IPS DF 4.7 (cell line): ENCODE results near the gene MYOM1.

Source experiments
- DNase-seq: peaks from one replicate; pipeline ENCODE4 v3.0.0-alpha.2; 2013; ENCODE audit warnings: low spot score; ENCODE audit errors: extremely low read depth

Gene MYOM1

DNA sequence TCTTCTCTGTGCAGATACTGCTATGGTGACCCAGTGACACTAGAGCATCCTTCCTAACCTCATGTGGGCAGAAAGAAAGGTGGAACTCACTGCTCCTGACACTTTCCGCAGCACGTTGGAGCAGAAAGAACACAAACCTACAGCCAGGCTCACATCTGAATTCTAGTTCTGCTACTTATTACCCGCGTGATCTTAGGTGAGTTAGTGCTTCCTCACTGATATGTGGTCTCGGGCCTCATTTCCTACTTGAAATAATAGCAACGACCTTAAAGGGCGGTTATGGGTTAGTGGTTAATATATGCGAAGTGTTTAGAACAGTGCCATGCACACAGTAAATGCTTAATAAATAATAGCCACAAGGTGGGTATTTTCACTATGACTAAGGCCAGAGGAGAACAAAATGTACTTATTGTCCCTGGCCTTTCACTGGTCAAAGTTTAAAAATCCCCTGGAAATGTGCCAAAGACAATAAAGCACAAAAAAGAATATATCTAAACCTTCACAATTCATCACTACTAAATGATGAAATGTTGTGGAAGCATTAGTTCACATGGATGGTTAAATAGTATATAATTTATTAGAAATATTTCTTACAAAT lies 66.6 kb downstream of the MYOM1 start:
- DNase-seq: no peak

DNA sequence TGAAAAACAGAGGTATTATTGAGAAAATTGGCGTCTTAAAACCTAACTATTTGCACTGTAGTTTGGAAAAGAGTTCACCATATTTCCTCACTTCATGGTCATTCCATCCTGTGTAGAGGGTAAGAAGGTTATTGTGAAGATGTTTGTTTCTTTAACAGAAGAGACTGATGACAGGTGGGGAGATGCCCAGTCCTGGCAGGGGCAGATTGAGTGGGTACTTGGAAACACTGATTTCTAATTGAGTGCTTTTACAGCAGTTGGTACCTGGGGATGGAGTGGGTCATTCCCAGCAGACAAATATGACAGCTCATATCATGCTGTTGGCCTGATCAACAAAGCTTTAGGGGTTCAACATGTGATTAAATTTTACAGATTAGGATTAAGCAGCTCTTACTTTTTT lies 67.5 kb downstream of the MYOM1 start:
- no peak for DNase-seq

DNA sequence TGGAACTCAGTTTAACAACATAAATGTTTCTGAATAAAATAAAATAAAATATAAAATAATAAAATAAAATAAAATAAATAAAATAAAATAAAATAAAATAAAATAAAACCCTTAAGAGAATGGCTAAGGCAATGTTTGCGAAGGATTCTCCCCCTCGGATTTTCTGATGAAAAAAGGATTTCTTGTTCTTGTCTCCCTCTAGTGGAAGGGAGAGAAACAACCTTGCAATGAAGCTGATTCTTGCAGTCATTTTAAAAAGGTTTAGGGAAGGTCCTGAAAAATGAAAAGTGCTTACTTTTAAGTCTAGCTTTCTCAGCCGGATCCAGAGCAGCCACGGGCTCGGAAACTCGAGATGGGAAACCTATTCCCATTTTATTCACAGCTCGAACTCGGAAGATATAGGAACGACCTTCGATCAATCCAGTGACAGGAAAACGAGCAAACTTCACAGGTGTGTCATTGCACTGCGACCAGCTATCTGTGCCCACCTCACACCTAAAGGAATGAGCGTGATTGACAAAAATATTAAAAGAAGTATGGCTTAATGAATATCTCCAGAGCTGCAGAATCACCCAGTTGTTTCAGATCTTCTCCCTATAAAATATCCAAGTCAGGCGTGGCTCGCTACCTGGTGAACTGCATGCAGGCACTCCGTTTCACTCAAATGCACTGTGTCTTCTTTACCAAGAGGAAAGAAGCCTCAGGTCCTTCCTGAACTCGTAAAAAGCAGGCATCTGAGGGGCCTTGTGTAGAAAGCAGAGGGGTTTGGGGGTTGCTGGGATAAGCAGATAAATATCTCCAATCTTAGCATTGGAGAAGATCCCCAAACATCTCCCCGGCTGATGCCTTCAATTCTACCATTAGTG lies 68.1 kb downstream of the MYOM1 start:
- DNase-seq: peak; percentile 7

DNA sequence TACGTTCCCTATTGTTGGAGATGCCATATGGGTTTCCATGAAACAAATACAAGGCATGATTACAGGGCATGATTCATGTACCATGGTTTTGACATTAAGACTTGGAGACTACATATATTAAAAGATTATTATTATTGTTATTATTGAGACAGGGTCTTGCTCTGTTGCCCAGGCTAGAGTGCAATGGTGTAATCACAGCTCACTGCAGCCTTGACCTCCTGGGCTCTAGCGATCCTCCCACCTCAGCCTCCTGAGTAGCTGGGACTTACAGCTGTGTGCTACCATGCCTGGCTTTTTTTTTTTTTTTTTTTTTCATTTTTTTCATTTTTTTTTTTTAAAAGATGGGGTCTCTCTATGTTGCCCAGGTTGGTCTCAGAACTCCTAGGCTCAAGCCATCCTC lies 69.1 kb downstream of the MYOM1 start:
- no peak for DNase-seq

DNA sequence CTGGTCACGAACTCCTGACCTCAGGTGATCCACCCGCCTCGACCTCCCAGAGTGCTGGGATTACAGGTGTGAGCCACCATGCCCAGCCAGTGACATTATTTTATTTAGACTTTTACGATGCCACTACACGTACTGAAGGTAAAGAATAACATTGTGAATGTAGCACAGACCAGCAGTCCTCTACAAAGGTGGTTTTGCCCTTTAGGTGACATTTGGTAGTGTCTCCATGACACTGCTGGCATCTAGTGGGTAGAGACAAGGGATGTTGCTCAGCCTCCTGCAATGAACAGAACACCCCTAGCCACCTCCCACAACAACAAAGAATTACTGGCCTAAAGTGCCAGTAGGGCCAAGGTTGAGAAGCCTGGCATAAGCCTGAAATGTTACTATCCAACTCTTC lies 69.5 kb downstream of the MYOM1 start:
- no peak for DNase-seq

DNA sequence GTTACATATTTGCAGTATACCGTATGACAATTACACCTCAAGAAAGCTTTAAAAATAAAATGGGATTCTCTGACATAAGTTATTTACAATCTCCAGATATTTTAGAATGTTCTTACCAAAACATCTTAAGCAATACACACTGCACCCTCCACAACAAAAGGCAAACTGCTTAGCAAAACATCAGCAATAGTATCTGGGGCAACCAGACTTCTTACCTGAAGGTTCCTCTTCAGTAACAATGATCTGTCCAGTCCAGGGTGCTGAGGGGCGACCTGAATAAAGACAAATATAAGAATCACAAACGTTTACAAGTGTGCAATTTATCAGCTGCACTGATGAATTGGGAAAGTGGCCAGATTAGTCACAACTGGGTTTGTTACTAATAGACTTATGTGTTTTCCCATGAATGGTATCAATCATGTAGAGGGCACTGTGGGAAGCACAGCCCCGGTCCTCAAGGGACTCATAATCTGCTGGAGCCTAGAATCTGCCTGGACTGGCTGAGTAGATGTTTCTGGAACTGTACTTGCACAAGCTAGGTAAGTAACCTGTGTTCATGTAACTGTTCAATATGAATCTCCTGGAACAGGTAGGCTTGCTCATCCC lies 70.7 kb downstream of the MYOM1 start:
- no peak for DNase-seq

DNA sequence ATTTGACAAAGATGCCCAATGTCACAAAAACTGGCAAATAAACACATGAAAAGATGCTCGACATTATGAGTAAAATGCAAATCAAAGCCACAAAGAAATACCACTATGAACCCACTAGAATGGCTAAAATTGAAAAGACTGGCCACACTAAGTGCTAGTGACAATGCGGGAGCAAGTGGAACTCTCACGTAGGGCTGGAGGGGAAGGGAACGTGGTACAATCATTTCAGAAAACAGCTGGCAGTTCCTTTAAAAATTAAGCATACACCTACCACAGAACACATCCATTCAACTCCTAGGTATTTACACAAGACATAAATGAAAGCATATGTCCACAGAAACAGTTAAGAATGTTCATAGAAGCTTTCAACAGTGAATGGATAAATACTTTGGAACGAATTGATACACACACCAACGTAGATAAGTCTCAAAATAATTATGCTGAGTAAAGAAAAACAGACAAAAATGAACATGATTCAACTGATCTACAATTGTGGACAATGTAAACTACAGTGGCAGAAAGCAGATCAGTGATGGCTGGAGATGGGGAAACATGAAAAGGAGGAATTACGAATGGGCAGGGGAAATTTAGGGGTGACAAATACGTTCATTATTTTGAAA lies 71.7 kb downstream of the MYOM1 start:
- no peak for DNase-seq

DNA sequence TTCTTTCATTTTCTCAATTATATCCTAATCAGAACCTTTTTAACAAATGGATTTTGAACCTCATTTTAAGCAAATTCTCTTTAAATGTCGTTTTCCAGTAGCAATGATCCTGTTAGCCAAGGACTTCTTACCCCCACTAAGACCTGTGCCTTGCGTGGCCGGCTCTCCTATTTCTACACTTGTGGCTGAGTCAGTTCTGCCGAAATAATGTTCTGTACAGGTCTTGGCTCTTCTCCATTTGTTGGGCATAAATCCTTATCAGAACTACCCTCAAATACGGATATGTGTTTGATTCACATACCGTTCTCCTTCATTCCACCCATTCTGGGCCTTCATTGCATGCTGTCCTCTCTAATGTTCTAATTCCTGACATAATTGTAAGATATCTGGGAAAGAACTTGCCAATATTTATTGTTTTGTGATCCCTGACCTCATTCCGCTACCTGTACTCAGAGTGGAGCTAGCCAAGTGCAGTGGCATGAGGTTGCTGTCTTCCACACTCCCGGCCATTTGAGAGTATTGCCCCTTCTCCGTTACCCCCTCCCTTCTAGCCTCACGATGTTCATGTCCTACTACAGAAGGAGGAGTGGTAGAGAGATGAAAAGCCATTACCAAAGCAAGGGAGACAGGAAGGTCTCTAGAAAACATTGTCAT lies 78.7 kb downstream of the MYOM1 start:
- DNase-seq: no peak

DNA sequence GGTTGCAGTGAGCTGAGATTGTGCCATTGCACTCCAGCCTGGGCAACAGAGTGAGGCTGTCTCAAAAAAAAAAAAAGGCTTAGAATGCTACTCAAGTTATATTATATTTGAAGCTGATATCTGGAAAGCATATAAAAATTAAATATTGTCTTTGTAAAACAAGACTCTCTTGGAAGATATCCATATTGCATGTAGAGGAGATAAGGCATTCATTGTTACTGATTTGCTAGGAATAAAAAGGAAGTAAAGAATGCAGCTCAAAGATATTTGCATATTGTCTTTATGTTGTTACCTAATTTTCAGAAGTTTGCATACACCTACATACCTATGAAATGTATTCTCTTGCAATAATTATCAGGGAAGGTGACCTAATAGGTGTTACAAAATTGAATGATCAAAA lies 79.4 kb downstream of the MYOM1 start:
- no peak for DNase-seq

DNA sequence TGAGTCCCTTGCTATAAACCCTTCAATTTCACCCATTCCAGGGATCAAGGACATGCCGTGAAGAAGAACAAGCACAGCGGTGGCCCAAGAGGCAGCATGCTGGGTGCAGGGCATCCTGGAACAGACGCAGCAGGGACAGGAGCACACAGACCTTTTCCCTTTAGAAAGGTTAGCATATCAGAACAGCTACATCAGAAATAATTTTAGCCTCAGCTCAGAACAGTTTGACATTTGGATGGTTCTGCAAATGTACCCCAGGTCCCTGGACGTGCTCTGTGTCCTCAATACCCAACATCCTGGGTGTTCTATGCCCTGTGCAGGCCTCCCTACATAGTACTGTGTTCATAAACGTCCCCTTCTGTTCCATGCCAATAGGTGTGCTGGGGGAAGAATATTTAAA lies 80.4 kb downstream of the MYOM1 start:
- no peak for DNase-seq

DNA sequence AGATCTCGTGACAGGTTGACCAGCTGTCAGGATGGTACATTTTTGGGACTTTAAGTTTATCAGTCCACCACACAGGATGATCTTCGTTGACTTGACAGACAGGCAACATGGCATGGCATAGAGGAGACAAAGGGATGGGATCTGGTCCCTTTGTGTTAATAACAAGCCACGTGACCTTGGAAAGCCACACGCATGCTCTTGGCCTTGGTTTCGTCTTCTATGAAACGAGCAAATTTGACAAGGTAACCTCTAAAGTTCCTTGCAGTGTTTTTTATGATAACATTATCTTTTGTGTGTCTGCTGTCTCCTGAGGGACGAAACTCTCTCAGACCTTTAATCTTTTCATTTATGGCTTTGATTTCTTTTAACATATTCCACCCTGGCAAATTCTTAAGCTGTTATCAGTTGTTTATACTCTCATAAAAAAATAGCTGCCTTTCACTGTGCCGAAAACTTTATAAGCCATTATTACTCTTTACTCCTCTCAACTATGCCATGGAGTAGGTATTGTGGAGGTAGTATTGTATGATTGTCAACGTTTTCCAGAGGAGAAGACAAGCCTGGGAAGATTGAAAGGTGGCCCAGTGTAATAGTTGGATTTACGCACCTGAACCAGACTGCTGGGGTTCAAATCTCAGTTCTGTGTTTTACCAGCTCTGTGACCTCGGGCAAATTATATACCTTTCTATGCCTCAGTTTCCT lies 81.3 kb downstream of the MYOM1 start:
- no peak for DNase-seq

DNA sequence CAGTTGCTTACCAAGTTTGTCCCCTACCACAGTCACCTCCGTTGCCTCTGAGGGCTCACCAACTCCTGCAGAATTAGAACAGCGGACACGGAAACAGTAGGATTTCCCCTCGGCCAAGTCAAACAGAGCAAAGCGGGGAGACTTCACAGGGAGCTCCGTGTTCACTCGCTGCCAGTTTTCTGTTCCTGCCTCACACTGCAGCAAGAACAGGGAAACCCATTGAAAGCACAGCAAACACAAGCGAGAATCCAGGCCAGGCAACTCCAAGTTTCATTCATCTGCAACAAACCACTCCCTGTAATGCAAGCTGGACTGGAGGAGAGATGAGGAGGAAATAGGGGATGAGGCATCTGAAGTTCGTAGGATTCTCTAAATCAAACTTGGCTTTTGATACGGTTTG lies 84.2 kb downstream of the MYOM1 start:
- DNase-seq: no peak

DNA sequence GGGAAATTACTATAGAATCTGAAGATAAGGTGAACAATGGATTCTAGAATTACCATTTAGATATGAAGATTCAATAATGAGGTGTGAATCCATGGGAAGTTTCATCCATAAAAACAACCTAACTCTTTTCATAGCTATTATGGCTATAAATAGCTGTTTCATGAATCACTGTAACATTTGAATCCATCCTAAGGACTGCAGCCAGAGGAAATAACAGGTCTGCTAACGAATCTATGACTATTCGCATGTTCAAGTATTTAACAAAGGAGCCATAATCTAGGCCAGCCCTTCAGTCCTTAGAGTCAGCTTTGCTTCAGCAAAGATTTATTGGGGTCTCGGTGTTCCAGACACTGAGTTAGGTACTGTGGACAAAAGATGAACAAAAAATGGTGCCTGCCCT lies 87.1 kb downstream of the MYOM1 start:
- no peak for DNase-seq

DNA sequence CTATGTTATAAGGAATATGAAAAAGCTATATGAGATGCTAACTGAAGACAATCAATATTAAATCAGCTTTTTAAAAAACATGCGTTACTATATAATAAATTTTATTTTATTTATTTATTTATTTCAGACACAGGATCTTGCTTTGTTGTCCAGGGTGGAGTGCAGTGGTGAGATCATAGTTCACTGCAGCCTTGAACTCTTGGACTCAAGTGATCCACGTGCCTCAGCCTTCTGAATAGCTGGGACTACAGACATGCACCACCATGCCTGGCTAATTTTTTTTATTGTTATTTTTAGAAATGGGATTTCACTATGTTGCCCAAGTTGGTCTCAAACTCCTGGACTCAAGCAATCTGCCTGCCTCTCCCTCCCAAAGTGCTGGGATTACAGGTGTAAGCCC lies 89.4 kb downstream of the MYOM1 start:
- DNase-seq: no peak

DNA sequence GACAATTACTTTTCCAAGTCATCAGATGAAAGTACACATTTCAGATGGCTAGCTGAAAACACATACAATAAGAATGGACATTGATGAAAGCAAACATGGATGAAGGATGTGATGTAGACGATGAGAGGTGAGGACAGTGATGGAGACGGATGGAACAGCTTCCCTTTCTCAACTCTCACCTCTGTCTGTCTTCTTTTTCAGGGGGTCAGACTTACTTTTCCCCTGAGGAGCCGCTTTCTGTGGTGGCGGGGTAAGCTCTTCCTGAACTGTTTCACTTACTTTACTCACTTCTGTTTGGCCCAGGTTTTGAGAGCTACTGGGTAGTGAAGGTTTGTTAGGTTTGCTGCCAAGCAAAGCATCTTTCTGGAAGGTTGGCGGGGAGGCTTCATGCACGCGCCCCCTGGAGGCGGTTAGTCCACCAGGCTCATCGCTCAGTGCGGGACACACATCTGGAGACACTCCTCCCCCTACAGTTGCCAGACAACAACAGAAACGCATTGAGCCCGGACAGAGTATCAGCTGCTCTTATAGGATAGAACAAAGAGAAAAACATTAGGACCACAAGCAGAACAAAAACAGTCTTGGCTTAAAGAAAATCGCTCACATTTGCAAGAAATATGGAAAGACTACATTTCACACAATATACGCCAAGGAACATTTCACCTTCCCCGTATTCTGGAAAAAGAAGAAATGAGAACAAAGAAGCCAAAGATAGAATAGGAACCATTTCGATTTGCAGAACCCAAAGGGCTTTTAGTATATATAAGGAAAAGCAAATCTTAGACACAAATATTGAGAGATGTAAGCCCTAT lies 90.5 kb downstream of the MYOM1 start:
- DNase-seq: peak; percentile 79

DNA sequence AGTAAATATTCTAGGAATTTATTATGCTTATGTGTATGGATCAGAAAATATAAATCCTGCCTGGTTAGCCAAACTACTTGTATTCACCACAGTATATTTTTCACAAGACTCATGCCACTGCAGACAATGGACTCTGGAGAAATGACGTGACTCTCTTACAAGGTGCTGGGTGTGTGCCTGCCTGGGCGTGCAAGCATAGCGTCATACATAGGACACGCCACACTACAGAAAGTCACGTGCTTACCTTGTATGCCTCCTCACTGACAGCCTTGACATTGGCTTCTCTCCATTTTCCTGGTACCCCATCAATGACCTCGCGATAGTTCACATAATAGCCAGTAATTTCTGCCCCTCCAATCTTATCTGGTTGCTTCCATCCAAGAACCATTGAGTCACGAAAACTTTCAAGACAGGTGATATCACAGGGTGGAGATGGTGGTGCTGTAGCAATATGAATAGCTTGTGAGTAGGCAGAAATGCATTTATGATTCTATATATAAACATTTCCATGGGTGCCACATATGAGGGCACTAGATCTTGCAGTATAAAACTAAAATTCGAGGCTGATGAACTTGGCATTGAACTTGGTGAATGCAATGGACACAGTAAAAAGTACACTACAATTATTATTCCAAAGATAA lies 93.2 kb downstream of the MYOM1 start:
- no peak for DNase-seq

DNA sequence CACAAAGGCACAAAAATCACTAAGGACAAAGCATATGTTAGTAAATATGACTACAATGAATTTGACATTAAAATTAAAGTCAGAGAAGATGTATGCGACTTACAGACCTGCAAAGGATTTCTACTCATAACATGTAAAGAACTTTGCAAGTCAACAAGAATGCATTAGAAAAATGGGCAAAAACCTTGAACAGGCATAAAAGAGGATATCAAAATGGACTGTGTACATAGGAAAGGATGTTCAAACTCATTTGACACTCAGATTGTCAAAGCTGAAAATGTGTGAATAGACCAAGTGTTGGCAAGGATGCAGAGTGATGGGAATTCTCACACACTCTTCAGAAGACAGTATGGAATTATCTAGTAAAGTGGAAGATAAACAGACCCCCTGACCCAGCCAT lies 94.9 kb downstream of the MYOM1 start:
- DNase-seq: no peak

DNA sequence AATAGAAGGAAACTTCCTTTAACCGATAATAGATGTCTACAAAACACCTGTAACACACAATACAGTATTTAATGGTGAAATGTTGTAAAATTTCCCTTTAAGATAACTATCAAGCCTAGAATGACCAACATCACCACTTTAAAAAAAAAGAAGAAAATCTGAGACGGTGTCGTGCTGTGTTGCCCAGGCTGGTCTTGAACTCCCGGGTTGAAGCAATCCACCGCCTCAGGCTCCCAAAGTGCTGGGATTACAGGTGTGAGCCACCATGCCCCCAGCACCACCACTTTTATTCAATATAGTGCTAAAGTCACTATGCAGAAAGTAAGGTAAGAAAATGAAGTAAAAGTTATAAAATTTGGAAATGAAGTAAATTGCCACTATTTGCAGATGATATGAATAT lies 96.9 kb downstream of the MYOM1 start:
- no peak for DNase-seq

DNA sequence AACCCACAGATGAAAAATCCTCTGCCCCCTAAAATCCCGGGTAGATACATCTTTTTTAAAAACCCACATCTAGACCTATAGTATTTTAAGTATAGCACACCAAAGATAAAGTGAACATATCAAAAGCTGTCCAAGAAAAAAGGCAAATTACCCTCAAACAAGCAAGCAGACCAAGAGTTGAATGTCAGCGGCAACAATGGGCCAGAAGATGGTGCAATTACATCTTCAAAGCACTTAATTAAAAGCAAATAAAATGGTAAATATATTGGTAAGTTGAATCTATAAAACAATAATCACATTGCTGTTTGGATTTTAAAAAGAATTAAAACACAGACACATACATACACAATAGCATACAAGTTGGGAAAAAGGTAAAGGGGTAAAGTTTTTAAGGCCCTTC lies 98.5 kb downstream of the MYOM1 start:
- DNase-seq: no peak

DNA sequence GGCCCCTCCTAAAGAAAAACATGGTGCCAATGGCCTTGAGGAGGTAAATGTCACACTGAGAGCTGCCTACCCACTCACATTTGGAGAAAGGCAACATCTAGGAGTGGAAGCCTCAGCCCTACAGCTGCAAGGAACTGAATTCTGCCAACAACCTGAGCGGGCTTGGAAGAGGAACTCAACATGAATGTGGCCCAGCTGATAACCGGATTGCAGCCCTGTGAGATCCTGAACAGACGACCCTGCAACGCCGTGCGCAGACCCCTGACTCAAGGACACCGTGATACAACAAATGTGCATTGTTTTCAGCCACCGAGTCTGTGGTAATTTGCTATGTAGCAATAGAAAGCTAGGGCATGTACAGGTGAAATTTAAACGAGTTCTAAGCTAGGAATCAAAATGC lies 99.4 kb downstream of the MYOM1 start:
- no peak for DNase-seq
